Sciatic nerve (tissue), 2 donors: Measurements from ENCODE around the gene TANGO2. TPM values are rescaled to one million over a fixed set of nuclear protein-coding genes. Genes with fewer than 3 reads are reported as not detected.

Experiments used
- ATAC-seq: fragments of 200-7000 bp; cut with Tn5 transposase; one replicate; pipeline ENCODE4 v1.9.1; 2020; ENCODE audit warnings: mild to moderate bottlenecking, moderate library complexity
- DNase-seq: peaks from one replicate; pipeline ENCODE4 v3.0.0-alpha.2; 2020; ENCODE audit warnings: low spot score
- intact Hi-C: fragments of 100-400 bp; cut with DNase I; formaldehyde crosslinking; loops from one replicate; pipeline ENCODE4 v1.14.2; 2022
- total RNA-seq: library from RNA; stranded (reverse); fragmentation: NEBNext Ultra II Directional; extraction: Animal tissue kit (Norgen Biotek cat#: 25700); gene quantifications from one replicate; pipeline ENCODE4 v1.2.1, GENCODE V29; 2021
- donor health status: DM: no; HTN: no; CAD: no.
- donor health status: DM: no; HTN: no; CAD: no.

The TANGO2 gene
- total RNA-seq, 1 donor from 2014 or later = 28.4 TPM

- DNase-seq (no peak), ATAC-seq (no peak)
- intact Hi-C loops = no loop called here
Observed at GRCh38 chr22:20054485-20054884, 33.6 kb downstream of the TANGO2 start.

GRCh38 chr22:20055144-20055543 is 34.2 kb downstream of the TANGO2 start:
- ATAC-seq (no peak), DNase-seq (no peak)
- intact Hi-C loops = no loop called here

- no peak for ATAC-seq
- intact Hi-C loops = no loop called here
- no peak for DNase-seq
Observed at GRCh38 chr22:20055654-20056053, 34.7 kb downstream of the TANGO2 start.

GRCh38 chr22:20056161-20056560 is 35.3 kb downstream of the TANGO2 start:
- intact Hi-C loops = no loop called here
- DNase-seq (no peak), ATAC-seq (peak; percentile 13)

- no peak for ATAC-seq
Observed at GRCh38 chr22:20056696-20057386, 35.9 kb downstream of the TANGO2 start.

GRCh38 chr22:20057596-20058268 is 36.8 kb downstream of the TANGO2 start:
- intact Hi-C loops = no loop called here
- DNase-seq (no peak), ATAC-seq (no peak)

More at GRCh38 chr22:20056696-20057386, 35.9 kb downstream of the TANGO2 start:
- intact Hi-C loops = no loop called here
- no peak for DNase-seq

GRCh38 chr22:20058989-20059770 is 38.3 kb downstream of the TANGO2 start:
- intact Hi-C loops = no loop called here
- ATAC-seq (no peak), DNase-seq (no peak)

- no peak for DNase-seq
- ATAC-seq = no peak
- intact Hi-C loops = no loop called here
Observed at GRCh38 chr22:20060700-20061480, 40.0 kb downstream of the TANGO2 start.

GRCh38 chr22:20061481-20061861 is 40.6 kb downstream of the TANGO2 start:
- DNase-seq (no peak), ATAC-seq (no peak)
- intact Hi-C loops = no loop called here

- no peak for DNase-seq
- intact Hi-C loops = no loop called here
- ATAC-seq = no peak
Observed at GRCh38 chr22:20062043-20062765, 41.3 kb downstream of the TANGO2 start.

GRCh38 chr22:20062766-20063083 is 41.8 kb downstream of the TANGO2 start:
- no peak for DNase-seq
- no peak for ATAC-seq
- intact Hi-C loops = no loop called here

GRCh38 chr22:20063271-20064139 is 42.6 kb downstream of the TANGO2 start:
- intact Hi-C loops = no loop called here
- no peak for DNase-seq

GRCh38 chr22:20064140-20064480 is 43.2 kb downstream of the TANGO2 start:
- DNase-seq = no peak
- no peak for ATAC-seq
- intact Hi-C loops = no loop called here

More at GRCh38 chr22:20063271-20064139, 42.6 kb downstream of the TANGO2 start:
- ATAC-seq = peak; percentile 26

- intact Hi-C loops = no loop called here
- ATAC-seq (no peak), DNase-seq (no peak)
Observed at GRCh38 chr22:20064545-20065262, 43.8 kb downstream of the TANGO2 start.

- DNase-seq = no peak
- ATAC-seq = no peak
- intact Hi-C loops = no loop called here
Observed at GRCh38 chr22:20065896-20066616, 45.1 kb downstream of the TANGO2 start.

GRCh38 chr22:20066617-20067383 is 45.9 kb downstream of the TANGO2 start:
- no peak for ATAC-seq
- no peak for DNase-seq
- intact Hi-C loops = no loop called here
